Epidermal melanocyte (primary cell): ENCODE results near the gene PDF.
A peak's percentile ranks its signal among the peaks of the same experiment; 100 is the strongest.
"Not testable (repeated sequence)": the region's sequence is repeated elsewhere in the genome, so short reads cannot be mapped to it uniquely, and the experiment has no call there.

Experiments
- DNase-seq: peaks from one replicate; pipeline ENCODE4 v3.0.0; 2011; ENCODE audit warnings: low spot score; ENCODE audit not compliant: insufficient read length

The PDF gene

DNA sequence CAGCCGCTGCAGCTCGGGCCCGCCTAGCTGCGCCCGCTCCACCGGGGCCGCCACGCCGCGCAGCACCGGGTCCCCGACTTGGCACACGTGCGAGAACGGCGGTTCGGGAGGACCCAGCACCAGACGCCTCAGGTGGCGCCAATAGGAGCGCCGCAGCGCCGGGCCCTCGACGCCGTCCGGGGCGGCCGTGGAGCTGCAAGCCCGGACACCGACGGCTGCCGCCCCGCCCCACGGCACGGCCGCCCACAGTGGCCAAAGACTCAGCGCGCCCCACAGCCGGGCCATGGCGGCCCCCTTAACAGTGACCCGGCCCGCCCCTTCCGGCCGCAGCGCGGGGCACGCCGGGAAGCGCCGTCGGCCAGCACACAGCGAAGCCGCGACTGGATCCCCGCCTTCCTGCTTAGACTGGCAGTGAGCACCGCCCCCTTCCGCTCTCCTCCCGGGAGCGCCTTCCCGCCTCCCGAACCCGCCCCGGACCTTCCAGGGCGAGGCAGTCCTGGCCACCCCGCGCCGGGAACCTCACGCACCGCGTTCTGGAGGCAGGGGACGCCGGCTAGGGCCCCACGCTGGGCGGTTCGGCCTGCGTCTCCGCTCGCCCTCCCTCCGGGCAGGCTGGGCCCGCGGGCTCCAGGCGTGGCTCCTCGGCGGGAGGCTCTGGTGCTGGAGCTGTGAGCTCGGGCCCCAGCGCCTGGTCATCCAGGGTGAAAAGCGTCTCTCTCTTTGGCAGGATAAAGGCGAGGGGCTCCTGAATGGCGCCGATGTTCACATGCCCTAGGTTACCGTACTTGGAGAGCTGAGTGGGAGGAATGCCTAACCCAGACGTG, at the start of gene PDF:
Gene PDF, minus strand, starts transcription at position 303 of the 824 bp plus-strand sequence. Its CDS starts 18 bp downstream, at position 285.
- peak; percentile 89 for DNase-seq

DNA sequence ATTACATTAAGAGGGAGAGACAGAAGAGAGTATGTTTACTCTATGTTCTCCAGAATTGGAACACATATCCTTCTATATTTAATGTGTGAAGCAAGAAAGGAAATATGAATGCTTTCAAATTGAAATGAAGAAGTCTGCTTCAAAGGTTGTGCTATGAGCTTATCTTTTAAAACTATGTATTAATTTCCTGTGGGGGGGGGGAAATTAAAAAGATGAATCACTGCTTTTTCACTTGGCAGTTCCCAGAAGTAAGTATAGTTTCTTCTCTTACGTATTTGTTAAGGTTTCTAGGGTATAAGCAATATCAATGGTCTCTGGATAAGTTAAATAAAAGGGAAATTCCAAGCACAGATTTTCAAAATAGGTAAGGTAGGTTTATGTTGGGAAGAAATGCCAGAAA, 48.4 kb upstream of the PDF start:
- DNase-seq = no peak

DNA sequence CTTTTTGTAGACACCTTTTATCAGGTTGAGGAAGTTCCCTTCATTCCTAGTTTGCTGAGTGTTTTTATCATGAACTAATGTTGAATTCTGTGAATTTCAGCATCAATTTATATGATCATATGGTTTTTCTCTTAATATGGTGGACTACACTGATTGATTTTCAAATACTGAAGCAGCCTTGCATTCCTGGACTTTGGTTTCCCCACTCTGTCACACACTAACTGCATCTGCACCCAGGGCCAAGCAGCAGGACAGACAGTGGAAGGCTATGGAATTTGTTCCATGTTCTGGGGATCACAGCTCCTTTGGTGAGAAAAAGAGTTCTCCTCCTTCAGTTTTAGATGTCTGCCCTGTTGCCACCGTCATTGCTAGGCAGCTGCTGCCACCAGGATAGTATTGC, 47.6 kb upstream of the PDF start:
- no peak for DNase-seq

GRCh38 chr16:69376393-69377059, 46.1 kb upstream of the PDF start:
- no peak for DNase-seq

DNA sequence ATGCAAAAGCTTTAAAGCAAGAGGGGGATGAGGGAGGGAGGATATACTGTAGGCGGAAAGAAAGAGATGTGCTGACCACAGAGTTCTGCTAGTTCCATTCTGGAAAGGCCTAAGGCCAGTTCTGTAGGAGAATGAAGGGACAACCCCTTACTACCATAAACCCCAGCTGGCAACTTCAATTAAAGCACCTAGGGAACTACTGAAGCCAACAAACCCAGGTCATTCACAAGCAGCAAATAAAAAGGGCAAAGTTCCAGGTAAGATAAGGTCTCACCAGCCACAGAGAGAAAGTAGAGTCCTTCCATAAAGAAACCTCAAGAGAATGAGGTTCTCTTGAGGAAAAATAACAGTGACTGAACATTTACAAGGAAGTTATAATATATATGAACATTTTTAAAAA, 42.6 kb upstream of the PDF start:
- no peak for DNase-seq

DNA sequence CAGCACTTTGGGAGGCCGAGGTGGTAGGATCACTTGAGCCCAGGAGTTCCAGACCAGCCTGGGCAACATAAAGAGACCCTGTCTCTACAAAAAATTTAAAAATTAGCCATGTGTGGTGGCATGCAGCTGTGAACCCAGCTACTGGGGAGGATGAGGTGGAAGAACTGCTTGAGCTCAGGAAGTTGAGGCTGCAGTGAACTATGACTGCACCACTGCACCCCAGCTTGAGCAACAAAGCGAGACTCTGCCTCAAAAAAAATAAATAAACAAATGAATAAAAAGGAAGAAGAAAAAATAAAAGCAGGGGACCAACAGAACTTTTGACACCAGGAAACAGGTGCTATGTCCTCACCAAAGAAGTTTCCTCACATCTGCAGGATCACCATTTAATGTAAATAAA, 41.2 kb upstream of the PDF start:
- DNase-seq = no peak

DNA sequence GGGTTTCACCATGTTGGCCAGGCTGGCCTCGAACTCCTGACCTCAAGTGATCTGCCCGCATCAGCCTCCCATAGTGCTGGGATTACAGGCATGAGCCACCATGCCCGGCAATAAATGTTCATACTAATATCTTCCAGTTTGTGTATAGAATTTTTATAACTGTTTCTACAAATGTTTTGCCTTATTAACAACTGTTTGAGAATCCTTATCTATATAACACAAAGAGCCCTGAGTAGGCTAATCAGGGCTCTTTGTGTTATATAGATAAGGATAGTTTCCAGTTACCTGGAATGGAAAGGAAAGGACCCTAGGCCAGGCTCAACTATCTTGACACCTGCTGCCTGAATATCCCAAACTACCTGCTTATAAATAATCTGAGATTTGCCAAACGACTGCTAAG, 38.5 kb upstream of the PDF start:
- DNase-seq = no peak

GRCh38 chr16:69367980-69368379, 37.6 kb upstream of the PDF start:
- no peak for DNase-seq

DNA sequence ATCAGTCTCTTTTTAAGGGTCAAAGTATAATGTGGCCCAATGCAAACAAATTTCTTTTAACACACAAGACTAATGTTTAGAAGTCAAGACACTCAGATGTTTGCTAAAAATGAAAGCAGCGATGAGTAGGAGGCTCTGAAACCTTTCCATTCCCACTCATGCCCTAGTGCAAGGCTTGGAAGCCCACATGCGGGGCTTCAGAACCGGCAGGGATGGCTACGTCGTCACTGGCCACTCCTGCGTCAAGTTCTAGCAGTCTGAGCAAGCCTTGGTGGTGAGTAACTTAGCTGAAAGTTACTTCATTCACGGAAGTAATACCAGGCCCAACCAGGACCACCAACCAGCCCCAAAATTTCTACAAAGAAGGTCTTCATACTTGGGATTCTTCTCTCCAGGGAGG, 36.0 kb upstream of the PDF start:
- DNase-seq = no peak

GRCh38 chr16:69365901-69366300, 35.5 kb upstream of the PDF start:
- DNase-seq = no peak

GRCh38 chr16:69364088-69364487, 33.7 kb upstream of the PDF start:
- DNase-seq = no peak

DNA sequence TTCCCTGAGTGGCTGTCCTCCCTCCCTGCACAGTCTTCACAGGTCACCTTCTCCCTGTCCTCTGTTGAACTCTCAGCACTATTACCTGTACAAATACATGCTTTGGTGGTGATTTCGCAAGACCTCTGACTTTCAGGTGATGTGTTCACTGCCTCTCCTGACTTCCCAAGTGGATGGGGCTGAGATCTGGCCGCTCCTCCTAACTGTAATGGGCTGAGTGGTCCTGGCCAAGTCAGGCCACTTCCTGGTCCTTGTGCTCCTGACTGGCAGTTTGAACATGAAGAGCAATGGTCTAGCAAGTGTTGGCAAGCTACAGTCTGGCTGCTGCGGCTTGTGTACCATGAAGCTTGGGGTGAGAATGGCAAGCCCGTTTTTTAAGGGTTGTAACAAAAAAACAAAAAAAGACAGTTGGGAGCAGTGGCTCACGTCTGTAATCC, 32.9 kb upstream of the PDF start:
- DNase-seq = no peak

GRCh38 chr16:69360070-69360469, 29.7 kb upstream of the PDF start:
- DNase-seq = not testable (repeated sequence)

DNA sequence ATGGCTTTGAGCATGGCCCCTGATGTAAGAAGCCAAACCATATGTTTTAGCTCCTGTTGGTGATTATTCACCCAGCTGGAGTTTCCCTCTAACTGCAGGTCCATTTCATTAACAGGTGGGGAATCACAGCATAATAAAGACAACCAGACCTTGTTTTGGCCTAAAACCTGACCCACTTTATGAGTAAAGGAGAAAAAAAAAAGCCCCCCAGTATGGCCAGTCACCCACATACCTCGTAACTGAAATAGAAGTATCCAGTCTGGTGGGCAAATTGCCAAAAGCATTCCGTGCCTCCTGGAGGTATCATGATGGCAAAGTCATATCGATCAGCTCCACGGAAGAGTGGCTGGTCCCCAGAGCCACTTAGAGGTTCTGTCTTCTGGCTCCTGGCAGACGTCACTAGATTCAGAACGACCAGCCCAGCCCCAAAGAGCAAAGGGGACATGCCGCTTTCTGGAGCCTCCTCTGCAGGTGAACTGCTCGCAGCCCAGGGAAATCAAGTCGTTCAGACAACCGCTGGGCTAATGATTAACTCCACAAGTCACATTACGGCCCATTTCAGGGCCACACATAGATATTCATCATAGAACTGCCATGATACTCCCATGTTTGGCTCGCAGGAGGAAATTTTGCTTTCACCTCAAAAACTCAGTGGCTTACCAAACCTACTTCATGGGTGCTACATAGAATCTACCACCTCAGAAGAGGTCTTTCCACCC, 21.1 kb upstream of the PDF start, which contains the start of gene TMED6:
Gene TMED6, minus strand, starts transcription at position 478 of the 719 bp plus-strand sequence. Its CDS starts 33 bp downstream, at position 445.
- DNase-seq = no peak

- no peak for DNase-seq
These were observed 20.2 kb upstream of the PDF start for GRCh38 chr16:69350536-69351133.

DNA sequence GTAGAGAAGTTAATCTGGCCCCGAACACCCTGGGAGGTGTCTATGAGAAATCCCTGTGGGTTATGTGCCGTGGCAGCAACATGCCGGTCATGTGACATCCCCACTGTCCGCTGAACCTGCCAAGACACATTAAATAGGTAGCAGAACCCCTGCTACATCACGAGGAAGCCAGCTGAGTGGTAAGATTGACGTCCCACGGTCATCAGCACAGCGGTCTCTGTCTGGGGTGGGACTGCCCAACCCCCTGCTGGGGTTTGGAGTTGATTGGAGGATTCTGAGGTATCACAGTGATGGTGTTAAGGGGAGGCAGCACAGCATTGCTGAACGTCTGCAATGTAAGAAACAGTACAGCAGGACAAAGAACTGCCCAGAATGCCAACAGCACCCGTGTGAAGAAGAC, 19.1 kb upstream of the PDF start:
- no peak for DNase-seq

- DNase-seq = no peak
These were observed 17.8 kb upstream of the PDF start for GRCh38 chr16:69348222-69348621.

DNA sequence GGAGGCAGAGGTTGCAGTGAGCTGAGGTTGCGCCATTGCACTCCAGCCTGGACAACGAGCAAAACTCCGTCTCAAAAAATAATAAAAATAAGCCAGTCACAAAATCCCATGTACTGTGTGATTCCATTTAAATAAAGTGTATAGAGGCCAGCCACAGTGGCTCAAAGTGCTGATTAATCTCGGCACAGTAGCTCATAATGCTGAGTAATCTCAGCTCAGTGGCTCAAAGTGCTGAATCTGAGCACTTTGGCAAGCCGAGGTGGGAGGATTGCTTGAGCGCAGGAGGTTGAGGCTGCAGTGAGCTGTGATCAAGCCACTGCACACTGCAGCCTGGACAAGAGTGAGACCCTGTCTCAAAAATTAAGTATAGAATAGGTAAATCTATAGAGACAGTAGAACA, 16.3 kb upstream of the PDF start:
- DNase-seq = no peak

DNA sequence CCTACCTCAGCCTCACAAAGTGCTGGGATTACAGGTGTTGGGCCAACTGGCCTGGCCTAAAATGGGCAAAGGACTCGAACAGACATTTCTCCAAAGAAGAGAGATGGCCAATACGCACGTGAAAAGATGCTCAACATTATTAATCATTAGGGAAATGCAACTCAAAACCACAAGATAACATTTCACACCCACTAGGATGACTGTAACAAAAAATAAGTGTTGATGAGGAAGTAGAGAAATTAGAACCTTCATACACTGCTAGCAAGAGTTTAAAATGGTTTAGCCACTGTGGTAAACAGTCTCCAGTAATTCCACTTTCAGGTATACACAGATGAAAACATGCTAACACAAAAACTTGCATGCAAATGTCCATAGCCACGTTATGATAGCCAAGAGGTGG, 15.5 kb upstream of the PDF start:
- DNase-seq = no peak

GRCh38 chr16:69344171-69344570, 13.8 kb upstream of the PDF start:
- no peak for DNase-seq

- no peak for DNase-seq
These were observed 9.8 kb upstream of the PDF start for GRCh38 chr16:69340095-69340644.
